ENCODE measurements around the gene ARHGAP6.

ARHGAP6 gene

GRCh38 chrX:11111037-11111851 is 554.5 kb downstream of the ARHGAP6 start, which contains the start of gene HCCS:
TSS of gene HCCS (plus strand) at chrX:11111332. CDS start at chrX:11112061, 729 bp downstream.
- DNase-seq (ENCODE audit: low spot score), result peak; percentile 89

DNA sequence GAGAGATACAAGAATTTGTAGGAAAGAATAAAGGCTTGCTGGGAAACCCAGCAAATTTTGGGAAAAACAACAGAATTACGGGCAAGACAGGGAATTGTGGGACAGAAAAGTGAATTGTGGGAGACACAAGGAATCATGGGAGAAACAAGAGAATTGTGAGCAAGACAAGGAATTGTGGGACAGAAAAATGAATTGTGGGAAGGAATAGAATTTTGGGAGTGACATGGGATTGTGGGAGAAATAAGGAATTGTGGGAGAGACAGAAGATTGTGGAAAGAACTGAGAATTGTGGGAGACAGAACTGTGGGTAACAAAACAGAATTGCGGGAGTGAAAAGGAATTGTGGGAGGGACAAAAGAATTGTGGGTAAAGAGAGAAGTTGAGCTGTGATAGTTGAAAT is 555.8 kb downstream of the ARHGAP6 start:
- DNase-seq (ENCODE audit: low spot score), result no peak

DNA sequence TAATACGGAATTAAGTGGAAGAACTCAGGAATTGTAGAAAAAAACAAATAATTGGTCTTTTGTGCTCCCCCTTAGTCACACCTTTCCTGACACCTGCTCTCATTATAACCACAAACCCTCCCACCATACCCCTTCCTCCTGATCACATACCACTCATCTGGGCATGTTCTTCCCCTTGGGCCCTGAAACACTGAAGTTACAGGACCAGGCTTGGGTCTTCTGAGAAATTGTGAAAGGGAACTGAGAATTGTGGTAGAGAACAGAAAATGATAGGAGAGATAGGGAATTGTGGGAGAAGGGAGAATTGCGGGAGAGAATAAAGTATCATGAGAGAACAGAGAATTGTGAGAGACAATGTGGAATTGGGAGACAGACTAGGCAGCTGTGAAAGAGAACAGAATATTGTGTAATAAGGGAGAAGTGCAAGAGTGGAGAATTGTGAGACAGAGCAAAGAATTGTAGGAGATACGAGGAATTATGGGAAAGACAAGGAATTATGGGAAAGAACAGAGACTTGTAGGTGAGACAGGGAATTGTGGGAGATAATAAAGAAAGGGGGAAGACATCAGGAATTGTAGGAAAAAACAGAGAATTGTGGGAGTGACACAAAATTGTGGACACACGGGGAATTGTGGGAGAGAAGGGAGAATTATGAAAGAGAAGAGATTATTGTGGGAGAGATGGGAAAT is 557.3 kb downstream of the ARHGAP6 start:
- DNase-seq (ENCODE audit: low spot score), result no peak

DNA sequence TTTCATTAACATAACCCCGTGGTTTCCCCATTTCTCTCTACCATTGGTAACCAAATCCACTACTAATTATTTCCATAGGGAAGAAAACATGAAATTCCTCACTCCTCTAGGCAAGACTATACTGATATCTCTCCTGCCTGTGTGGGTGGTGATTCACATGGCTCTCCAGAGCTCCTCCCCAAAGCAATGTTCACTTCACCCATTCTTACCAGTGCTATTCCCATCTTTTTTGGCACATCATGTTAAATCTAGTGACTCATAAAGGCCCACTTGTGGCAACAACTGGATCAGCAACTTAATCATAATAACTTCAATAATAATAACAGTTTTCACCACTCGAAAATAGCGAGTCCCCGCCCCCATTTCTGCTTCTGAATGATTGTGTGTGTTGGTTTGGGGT is 560.6 kb downstream of the ARHGAP6 start:
- DNase-seq (ENCODE audit: low spot score), result no peak

DNA sequence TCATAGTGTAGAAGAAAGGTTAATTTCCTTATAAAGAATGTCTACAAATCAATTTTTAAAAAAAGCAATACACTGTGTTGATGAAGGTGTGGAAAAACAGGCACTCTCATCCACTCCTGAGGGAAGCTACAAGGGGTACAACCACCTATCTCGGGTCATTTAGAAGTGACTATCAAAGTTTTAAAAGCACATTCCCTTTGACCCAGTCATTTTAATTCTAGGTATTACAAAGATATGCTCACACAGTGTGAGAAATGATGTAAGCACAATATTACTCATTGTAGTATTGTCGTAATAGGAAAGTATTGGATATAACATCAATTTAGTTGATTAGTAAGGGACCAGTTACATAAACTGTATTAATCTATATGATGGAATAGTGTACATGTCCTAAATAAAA is 562.0 kb downstream of the ARHGAP6 start:
- DNase-seq (ENCODE audit: low spot score), result no peak

GRCh38 chrX:11103006-11103405 is 562.7 kb downstream of the ARHGAP6 start:
- no peak for DNase-seq (ENCODE audit: low spot score)

GRCh38 chrX:11100281-11101035 is 565.3 kb downstream of the ARHGAP6 start:
- peak; percentile 15 for DNase-seq (ENCODE audit: low spot score)

DNA sequence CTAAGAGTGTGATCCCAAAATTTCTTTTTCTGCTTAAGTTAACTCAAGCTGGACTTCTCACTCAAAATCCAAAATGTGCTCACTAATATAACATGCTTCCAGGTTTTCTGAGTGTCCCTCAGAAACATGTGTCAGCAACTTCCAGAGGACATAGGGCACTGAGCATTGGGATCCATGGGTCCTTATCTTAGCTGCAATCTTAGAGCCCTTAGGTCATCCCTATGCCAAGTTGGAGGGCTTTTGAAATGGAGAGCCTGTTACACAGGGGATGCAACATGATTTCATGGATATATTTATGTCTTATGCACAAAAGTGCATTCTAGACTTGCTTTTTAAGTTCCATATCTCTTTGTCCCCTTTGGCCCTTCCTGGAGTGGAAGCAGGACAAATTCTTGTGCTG is 566.3 kb downstream of the ARHGAP6 start:
- DNase-seq (ENCODE audit: low spot score), result no peak

DNA sequence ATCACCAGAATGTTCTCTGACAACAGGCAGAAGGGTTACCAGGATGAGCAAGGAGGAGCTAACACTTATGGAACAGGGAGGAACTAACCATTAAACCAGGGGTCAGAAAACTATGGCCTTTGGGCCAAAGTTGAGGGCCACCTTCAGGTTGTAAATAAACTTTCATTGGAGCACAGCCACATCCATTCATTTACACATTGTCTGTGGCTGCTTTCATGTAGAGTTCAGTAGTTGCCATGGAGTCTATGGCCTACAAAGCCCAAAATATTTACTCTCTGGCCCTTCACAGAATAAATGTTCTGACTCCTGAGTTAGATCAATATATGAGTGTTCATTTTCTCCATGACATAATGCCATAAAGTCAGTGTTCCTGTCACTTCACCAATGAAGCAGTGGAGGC is 567.8 kb downstream of the ARHGAP6 start:
- no peak for DNase-seq (ENCODE audit: low spot score)

GRCh38 chrX:11089802-11090201 is 575.9 kb downstream of the ARHGAP6 start:
- DNase-seq (ENCODE audit: low spot score), result no peak

Measured in NAMALWA (cell line).